HG03432 (cell line): ENCODE results near the gene LASP1.

ENCODE experiments used
- ATAC-seq: cut with Tn5 transposase; IDR thresholded peaks from one replicate; pipeline ENCODE4 v1.9.1; 2021; ENCODE audit warnings: mild to moderate bottlenecking, moderate library complexity; ENCODE audit not compliant: unreplicated experiment

LASP1 gene

GRCh38 chr17:38868817-38869525 lies 887 bp upstream of the LASP1 start:
- ATAC-seq, result peak; percentile 42

- peak; percentile 26 for ATAC-seq
These were observed 654 bp downstream of the LASP1 start for GRCh38 chr17:38870259-38871165.

GRCh38 chr17:38871247-38872015 lies 1.6 kb downstream of the LASP1 start:
- ATAC-seq, result no peak

GRCh38 chr17:38872027-38872511 lies 2.2 kb downstream of the LASP1 start:
- no peak for ATAC-seq

GRCh38 chr17:38872671-38873385 lies 3.0 kb downstream of the LASP1 start:
- ATAC-seq, result no peak

GRCh38 chr17:38873640-38874380 lies 4.0 kb downstream of the LASP1 start:
- ATAC-seq, result no peak

GRCh38 chr17:38874505-38875400 lies 4.9 kb downstream of the LASP1 start:
- no peak for ATAC-seq

GRCh38 chr17:38875477-38876075 lies 5.7 kb downstream of the LASP1 start:
- no peak for ATAC-seq

GRCh38 chr17:38877130-38877851 lies 7.4 kb downstream of the LASP1 start:
- no peak for ATAC-seq

- ATAC-seq, result no peak
These were observed 10.2 kb downstream of the LASP1 start for GRCh38 chr17:38879878-38880665.

- no peak for ATAC-seq
These were observed 11.8 kb downstream of the LASP1 start for GRCh38 chr17:38881600-38882191.

GRCh38 chr17:38882870-38883269 lies 13.0 kb downstream of the LASP1 start:
- no peak for ATAC-seq

GRCh38 chr17:38883592-38884526 lies 14.0 kb downstream of the LASP1 start:
- ATAC-seq, result no peak

GRCh38 chr17:38885044-38885727 lies 15.3 kb downstream of the LASP1 start:
- no peak for ATAC-seq
